ENCODE measurements around the gene ZNF548.

ZNF548 gene

DNA sequence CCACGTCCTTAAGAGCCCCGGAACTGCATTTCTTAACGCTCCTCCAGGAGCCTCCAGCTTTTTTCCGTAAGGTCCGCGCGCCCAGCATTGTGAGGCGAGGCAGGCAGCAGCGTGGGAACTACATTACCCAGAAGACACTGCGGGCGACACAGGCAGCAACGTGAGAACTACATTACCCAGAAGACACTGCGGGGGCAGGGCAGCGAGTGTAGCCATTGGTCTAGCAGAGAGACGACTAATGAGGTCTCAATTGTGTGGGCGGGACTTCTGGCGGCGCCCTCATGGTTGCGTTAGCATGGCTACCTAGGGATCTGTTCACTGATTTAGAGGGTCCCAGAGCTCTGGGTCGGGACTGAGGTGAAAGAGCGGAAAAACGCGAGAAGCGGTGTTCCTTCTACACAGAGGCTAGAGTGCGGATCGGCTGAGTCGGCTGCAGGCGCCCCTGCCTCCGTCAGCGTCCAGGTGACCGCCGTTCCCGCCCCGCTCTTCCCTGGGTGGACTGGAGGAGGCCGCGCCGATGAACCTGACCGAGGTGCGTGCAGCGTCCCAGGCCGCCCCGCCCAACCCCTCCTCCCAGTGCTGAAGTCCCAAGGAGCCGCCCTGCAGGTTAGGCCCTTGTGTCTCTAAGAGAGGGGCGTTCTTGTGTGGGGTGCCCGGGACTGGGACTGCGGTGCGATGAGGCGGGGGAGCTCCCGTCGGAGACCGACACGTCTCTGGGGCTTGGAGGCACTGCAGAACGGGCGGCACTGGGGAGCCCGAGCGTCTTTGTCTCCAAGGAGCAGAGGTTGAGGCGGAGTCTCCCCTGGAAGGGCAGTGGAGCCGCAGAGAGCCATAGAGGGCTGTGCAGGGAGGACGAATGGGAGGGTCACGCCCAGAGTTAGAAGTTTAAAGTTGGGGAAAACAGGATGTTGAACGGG is 45.7 kb downstream of the ZNF548 start, which contains the start of gene ZNF749:
Gene ZNF749, plus strand, starts transcription at position 264 of the 917 bp plus-strand sequence. Its CDS starts 254 bp downstream, at position 518.
- DNase-seq (ENCODE audit: insufficient read length, low spot score), result peak; percentile 97
- TF ChIP-seq, protein P1, sequence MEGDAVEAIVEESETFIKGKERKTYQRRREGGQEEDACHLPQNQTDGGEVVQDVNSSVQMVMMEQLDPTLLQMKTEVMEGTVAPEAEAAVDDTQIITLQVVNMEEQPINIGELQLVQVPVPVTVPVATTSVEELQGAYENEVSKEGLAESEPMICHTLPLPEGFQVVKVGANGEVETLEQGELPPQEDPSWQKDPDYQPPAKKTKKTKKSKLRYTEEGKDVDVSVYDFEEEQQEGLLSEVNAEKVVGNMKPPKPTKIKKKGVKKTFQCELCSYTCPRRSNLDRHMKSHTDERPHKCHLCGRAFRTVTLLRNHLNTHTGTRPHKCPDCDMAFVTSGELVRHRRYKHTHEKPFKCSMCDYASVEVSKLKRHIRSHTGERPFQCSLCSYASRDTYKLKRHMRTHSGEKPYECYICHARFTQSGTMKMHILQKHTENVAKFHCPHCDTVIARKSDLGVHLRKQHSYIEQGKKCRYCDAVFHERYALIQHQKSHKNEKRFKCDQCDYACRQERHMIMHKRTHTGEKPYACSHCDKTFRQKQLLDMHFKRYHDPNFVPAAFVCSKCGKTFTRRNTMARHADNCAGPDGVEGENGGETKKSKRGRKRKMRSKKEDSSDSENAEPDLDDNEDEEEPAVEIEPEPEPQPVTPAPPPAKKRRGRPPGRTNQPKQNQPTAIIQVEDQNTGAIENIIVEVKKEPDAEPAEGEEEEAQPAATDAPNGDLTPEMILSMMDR (IDR thresholded peaks at IDR 0.05; ENCODE audit: insufficient read depth, missing control alignments), result no peak
- FAIRE-seq, result peak; percentile 63

DNA sequence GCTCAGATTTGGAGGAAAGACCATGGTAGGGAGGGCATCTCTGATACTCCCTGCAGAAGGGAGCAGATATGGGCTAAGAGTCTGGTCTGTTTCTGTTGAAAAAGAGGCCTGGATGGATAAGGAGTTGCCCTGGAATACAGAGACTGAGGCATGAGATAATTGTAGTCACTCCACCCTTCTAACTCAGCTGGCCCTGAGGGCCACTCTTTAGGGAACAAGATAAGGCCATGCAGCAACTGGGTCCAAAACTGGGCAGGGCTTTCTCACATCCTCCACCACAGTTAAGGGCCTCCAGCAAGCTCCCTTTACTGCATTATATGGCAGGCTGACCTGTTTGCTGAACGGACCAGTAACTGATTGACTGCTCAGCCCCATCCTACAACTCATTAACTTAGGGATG is 46.8 kb downstream of the ZNF548 start:
- FAIRE-seq, result no peak
- TF ChIP-seq, protein P1 (IDR thresholded peaks at IDR 0.05; ENCODE audit: insufficient read depth, missing control alignments), result no peak

DNA sequence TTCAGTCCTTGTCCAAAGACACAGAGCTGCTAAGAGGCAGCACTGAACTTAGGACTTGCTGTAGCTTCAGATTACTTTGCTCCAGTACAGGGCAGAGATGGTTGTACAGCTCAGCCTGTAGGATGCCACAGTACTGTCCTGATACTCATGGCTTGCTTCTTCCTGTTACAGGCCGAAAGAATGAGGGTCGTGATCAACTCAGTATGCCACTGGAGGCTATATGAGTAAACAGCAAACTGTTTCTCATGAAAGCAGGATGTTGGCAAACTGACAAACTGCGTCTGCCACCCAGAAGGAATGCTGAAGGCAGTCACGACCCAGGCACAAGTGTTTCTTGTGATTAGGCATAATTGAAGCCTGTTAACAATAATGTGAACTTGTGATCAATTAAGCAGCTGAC is 48.3 kb downstream of the ZNF548 start:
- DNase-seq (ENCODE audit: insufficient read length, low spot score) (no peak), FAIRE-seq (no peak)
- TF ChIP-seq, protein P1 (IDR thresholded peaks at IDR 0.05; ENCODE audit: insufficient read depth, missing control alignments), result no peak

More for the DNA sequence above, 46.8 kb downstream of the ZNF548 start:
- no peak for DNase-seq (ENCODE audit: insufficient read length, low spot score)

DNA sequence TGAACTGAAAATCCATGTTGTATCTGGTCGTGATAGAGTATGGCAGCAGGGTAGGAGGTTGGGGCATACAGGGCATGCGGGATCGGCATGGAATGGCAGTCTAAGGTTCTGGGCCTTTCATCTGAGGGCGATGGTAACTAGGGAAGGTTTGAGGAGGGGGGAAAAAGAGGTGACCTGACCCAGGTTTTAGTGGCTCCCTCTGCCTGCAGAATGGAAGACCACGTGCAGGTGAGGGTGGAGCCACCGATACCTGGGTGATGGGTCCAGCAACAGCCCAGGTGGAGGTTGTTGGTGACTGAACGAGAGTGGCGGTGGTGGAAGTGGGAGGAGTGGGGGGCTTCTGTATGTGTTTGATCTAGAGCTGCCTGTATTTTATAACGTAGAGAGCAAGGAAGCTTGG is 49.3 kb downstream of the ZNF548 start:
- TF ChIP-seq, protein P1 (IDR thresholded peaks at IDR 0.05; ENCODE audit: insufficient read depth, missing control alignments), result no peak
- DNase-seq (ENCODE audit: insufficient read length, low spot score) (no peak), FAIRE-seq (no peak)

DNA sequence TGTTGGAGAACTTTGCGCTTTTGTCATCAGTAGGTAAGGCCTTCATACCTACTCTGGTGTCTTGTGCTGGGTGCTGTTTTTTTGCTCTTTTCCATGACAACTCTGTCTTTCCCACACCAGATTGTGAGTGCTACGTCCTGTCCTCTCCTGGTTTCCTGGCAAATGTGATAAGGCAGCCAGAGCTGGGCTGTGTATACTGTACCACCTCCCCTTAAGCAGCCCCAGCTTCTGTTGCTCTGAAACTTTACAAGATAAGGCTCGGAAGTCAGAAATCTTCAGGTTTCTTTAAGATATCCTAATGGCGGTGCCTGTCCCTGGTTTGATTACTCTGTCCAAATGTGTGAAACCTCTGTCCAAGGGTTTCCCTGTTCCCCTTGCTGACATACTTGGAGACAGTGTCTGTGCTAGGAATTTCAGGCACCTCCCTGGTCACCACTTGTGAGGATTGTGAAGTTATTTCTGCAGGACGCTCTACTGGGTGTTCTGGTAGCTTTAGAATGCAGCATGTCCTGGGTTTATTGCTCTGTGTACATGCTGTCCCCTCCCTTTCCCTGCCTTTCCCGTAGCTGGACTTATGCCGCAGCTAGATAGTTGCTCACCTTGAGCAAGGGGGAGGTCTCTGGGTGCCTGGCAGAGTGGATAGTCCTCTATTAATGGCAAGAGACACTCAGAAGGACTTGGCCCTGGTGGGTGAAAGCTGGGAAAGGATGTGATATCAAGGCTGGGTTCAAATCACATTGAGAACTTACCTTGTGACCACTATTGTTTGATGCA is 52.5 kb downstream of the ZNF548 start:
- TF ChIP-seq, protein P1 (IDR thresholded peaks at IDR 0.05; ENCODE audit: insufficient read depth, missing control alignments), result no peak
- no peak for FAIRE-seq
- DNase-seq (ENCODE audit: insufficient read length, low spot score), result no peak

DNA sequence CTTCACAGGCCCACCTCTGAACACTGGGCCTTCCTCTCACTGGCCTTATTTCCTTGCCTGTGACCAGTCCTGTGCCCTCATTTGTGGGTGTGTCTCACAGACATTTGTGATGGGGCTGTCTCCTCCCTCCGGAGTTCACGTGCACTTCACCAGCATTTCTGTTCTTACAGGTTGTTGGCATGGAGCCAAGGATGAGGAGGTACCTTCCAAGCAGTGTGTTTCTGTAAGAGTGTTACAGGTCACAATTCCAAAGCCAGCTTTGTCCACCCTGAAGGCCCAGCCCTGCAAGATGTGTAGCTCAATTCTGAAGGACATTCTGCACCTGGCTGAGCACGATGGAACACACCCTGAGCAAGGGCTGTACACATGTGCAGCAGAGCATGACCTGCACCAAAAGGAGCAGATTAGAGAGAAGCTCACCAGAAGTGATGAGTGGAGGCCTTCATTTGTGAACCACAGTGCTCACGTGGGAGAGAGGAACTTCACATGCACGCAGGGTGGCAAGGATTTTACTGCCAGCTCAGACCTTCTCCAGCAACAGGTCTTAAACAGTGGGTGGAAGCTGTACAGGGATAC is 53.6 kb downstream of the ZNF548 start:
- no peak for DNase-seq (ENCODE audit: insufficient read length, low spot score)
- no peak for FAIRE-seq
- TF ChIP-seq, protein P1 (IDR thresholded peaks at IDR 0.05; ENCODE audit: insufficient read depth, missing control alignments), result no peak
